ENCODE measurements around the gene DCTN4. TPM values are rescaled to one million over a fixed set of nuclear protein-coding genes. Genes with fewer than 3 reads are reported as not detected.

The DCTN4 gene
- total and polyA plus RNA-seq, 2 of the 8 experiments (the other 6 are each of a cell fraction or from before 2014, with no cell fraction given): 20.5 to 42.7 TPM

DNA sequence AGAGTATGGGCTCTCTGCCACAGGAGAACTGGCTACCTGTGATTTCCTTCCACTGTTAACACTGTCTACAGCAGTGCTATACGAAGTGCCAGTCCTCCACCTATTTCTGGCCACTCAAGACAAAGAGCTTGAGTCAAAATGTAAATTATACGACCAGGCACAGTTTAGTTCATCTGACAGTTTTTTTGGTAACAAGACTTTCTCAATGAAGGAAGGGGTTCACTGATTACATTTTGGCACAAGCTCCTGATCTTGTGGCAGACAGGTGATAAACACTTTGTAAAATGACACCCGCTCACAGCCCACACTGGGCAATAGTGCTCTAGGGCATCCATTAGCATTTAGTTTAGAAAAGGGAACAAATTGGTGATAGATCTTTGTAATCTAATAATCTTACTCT is 66.5 kb downstream of the DCTN4 start:
- H3K36me3 ChIP-seq (ENCODE audit: control insufficient read depth in 2 of 4, insufficient read depth in 4 of 4, low read length in 3 of 4): peaks cover 29 to 66% (median 62%) of the 10 kb centered on the region in 4 experiments
- WGBS, 2 experiments (ENCODE audit: extremely low coverage in 1 of 2, insufficient coverage in 1 of 2, insufficient read length in 1 of 2, insufficient replicate concordance in 2 of 2, low coverage in 1 of 2, low lambda C conversion rate in 2 of 2, missing lambda C conversion rate in 1 of 2): 90% methylated on average over 3 of the region's 3 CpGs; no CpG with 5 or more reads in 1 of the 2 experiments
- TF ChIP-seq EZH2 (IDR thresholded peaks at IDR 0.05; ENCODE audit: low read depth, low read length, severe bottlenecking) (no peak), SRF (IDR thresholded peaks at IDR 0.05; ENCODE audit: low read depth, low read length) (no peak), ZNF274 (IDR thresholded peaks at IDR 0.05; ENCODE audit: borderline replicate concordance, extremely low read depth, low read length) (no peak), PHF8 (conservative IDR thresholded peaks at IDR 0.05; ENCODE audit: low read depth, low read length) (no peak), SAP30 (IDR thresholded peaks at IDR 0.05; ENCODE audit: insufficient read depth, insufficient replicate concordance, low read length) (no peak), CEBPB (IDR thresholded peaks at IDR 0.05; ENCODE audit: low read depth, low read length) (no peak), SP2 (IDR thresholded peaks at IDR 0.05; ENCODE audit: low read length) (no peak), SIX5 (IDR thresholded peaks at IDR 0.05; ENCODE audit: low read depth, low read length) (no peak), BACH1 (IDR thresholded peaks at IDR 0.05; ENCODE audit: low read length) (no peak), EGR1 (IDR thresholded peaks at IDR 0.05; ENCODE audit: borderline replicate concordance, low read depth, low read length) (no peak), CHD1 (IDR thresholded peaks at IDR 0.05; ENCODE audit: low read depth, low read length) (no peak), JUND (IDR thresholded peaks at IDR 0.05; ENCODE audit: low read length) (no peak)
- TF ChIP-seq, protein P1, sequence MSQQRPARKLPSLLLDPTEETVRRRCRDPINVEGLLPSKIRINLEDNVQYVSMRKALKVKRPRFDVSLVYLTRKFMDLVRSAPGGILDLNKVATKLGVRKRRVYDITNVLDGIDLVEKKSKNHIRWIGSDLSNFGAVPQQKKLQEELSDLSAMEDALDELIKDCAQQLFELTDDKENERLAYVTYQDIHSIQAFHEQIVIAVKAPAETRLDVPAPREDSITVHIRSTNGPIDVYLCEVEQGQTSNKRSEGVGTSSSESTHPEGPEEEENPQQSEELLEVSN (IDR thresholded peaks at IDR 0.05): no peak
- TF ChIP-seq, protein P2, sequence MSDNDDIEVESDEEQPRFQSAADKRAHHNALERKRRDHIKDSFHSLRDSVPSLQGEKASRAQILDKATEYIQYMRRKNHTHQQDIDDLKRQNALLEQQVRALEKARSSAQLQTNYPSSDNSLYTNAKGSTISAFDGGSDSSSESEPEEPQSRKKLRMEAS (IDR thresholded peaks at IDR 0.05): no peak

More for the DNA sequence above, 66.5 kb downstream of the DCTN4 start:
- POLR2A ChIA-PET (ENCODE audit: partially characterized antibody): interaction anchor here (0.8 to 6.2 kb wide), 5 partner anchors 9 to 67 kb away, joined by 3 to 33 read pairs (median 4); partner anchors contain the start of genes DCTN4 and RBM22
- Histone ChIP-seq H3K79me1 (ENCODE audit: low read depth, low read length) (no peaks in the 10 kb centered on the region), H2AFZ (ENCODE audit: low read length) (no peak overlapping the region), H3K4me2 (ENCODE audit: insufficient read depth in 1 of 2, low read depth in 2 of 2, low read length in 2 of 2) (no peak overlapping the region), H3K9ac (replicated peaks in 1 of 4; ENCODE audit: extremely low read depth in 1 of 4, low read depth in 3 of 4, low read length in 3 of 4) (no peak overlapping the region), H2BK5ac (ENCODE audit: low read depth, low read length) (no peak overlapping the region), H3K23ac (ENCODE audit: insufficient read length) (no peak overlapping the region), H3K79me2 (ENCODE audit: control insufficient read depth in 1 of 2, insufficient read depth in 2 of 2, low read length in 2 of 2) (no peaks in the 10 kb centered on the region), H3K27me3 (replicated peaks in 1 of 4; ENCODE audit: control insufficient read depth in 3 of 4, extremely low read depth in 1 of 4, insufficient read depth in 3 of 4, low read length in 3 of 4) (no peaks in the 10 kb centered on the region), H3K27ac (ENCODE audit: low read depth, low read length) (no peak overlapping the region), H2BK15ac (ENCODE audit: low read length) (no peak overlapping the region), H3K56ac (replicated peaks; ENCODE audit: insufficient read length, low read depth, low read length) (no peak overlapping the region), H3K18ac (ENCODE audit: extremely low read depth, low read length) (no peak overlapping the region), H3K4ac (replicated peaks; ENCODE audit: insufficient read length, low read depth, low read length) (no peak overlapping the region), H3K4me1 (replicated peaks in 1 of 4; ENCODE audit: control insufficient read depth in 3 of 4, insufficient read depth in 4 of 4, low read length in 3 of 4) (no peaks in the 10 kb centered on the region), H4K20me1 (replicated peaks in 1 of 2; ENCODE audit: control insufficient read depth in 1 of 2, insufficient read depth in 2 of 2, low read length in 2 of 2) (no peaks in the 10 kb centered on the region), H2BK20ac (ENCODE audit: low read length) (no peak overlapping the region), H2AK5ac (ENCODE audit: low read depth, low read length) (no peak overlapping the region), H2BK120ac (replicated peaks; ENCODE audit: low read depth, low read length) (no peak overlapping the region), H3K14ac (ENCODE audit: insufficient read length) (no peak overlapping the region), H3K4me3 (ENCODE audit: extremely low read depth in 1 of 4, insufficient read depth in 2 of 4, low read depth in 3 of 4, low read length in 4 of 4) (no peak overlapping the region), H3K9me3 (ENCODE audit: insufficient read depth in 2 of 2, low read depth in 1 of 2, low read length in 1 of 2) (no peaks in the 10 kb centered on the region), H4K91ac (replicated peaks; ENCODE audit: insufficient read length, low read length) (no peak overlapping the region), H3K23me2 (ENCODE audit: low read depth, low read length) (no peaks in the 10 kb centered on the region), H4K5ac (ENCODE audit: insufficient read length, low read depth, low read length) (no peak overlapping the region), H2BK12ac (ENCODE audit: low read depth, low read length) (no peak overlapping the region), H4K8ac (ENCODE audit: extremely low read depth, insufficient read depth, low read length) (no peak overlapping the region)
- CTCF ChIA-PET (ENCODE audit: partially characterized antibody): interaction anchor here (1.1 to 1.6 kb wide), 3 partner anchors 17 to 233 kb away, joined by 3 to 4 read pairs (median 4); no protein-coding TSS in a partner anchor
- no peak for FAIRE-seq
- no peak for DNase-seq (ENCODE audit: low read depth in 1 of 2, low spot score in 2 of 2)

Measured in H1 (cell line).